ENCODE results near the gene PPP1R3E. TPM values are rescaled to one million over a fixed set of nuclear protein-coding genes. Genes with fewer than 3 reads are reported as not detected.

Gene PPP1R3E
- total and polyA plus RNA-seq, 2 of the 13 experiments (the other 11 are each of a cell fraction or from before 2014, with no cell fraction given) = 16.5 to 26.5 TPM

DNA sequence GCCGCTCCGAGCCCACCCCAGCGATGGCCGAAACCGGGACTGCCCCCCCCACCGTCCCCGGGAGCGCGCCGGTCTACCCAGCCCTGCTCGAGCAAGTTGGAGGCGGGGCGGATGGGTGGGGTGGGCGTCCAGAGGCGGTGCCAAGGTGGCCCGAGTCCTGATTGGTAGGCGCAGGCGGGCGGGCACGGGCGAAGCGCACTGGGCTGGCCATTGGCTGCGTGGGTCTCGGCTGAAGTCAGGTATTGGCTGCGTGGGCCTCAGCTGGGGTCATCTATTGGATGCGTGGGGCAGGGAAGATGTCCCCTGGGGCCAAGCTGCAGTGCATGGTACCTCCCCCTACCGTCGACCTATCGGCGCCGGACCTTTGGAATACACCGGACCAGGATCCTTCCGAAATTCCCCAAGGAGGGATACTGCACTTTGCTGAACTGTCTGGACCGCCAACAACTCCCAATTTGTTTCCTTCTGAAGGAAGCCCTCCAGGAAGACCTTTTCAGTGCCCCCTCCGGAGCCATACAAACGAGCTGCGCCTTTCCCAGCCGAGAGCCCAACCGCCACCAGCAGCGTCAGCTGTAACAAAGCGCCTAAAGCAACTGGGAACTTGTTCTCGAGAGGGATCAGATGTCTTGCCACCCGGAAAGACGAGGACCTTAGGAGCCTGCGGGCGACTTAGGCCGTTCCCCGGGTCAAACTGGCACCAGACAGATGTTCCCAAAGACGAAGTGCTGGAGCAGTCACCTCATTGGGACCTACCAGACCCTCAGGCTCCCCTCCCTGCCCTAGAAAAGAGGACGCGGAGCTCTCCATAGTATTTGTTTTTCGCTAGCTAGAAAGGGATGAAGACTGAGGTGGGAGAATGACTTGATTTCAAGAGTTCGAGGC is 16.4 kb downstream of the PPP1R3E start, which contains the start of gene HOMEZ (continued):
- TF ChIP-seq, protein P1, sequence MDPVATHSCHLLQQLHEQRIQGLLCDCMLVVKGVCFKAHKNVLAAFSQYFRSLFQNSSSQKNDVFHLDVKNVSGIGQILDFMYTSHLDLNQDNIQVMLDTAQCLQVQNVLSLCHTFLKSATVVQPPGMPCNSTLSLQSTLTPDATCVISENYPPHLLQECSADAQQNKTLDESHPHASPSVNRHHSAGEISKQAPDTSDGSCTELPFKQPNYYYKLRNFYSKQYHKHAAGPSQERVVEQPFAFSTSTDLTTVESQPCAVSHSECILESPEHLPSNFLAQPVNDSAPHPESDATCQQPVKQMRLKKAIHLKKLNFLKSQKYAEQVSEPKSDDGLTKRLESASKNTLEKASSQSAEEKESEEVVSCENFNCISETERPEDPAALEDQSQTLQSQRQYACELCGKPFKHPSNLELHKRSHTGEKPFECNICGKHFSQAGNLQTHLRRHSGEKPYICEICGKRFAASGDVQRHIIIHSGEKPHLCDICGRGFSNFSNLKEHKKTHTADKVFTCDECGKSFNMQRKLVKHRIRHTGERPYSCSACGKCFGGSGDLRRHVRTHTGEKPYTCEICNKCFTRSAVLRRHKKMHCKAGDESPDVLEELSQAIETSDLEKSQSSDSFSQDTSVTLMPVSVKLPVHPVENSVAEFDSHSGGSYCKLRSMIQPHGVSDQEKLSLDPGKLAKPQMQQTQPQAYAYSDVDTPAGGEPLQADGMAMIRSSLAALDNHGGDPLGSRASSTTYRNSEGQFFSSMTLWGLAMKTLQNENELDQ (CRISPR knock-in tag; IDR thresholded peaks at IDR 0.05; ENCODE audit: borderline replicate concordance) = 0 out of 2 replicates have a peak, but pooled peaks have one; percentile 93
- TF ChIP-seq STAT5B (CRISPR knock-in tag; IDR thresholded peaks at IDR 0.05) (peak; percentile 70; the same call in 1 of the 2 replicates), ELF3 (CRISPR knock-in tag; IDR thresholded peaks at IDR 0.05) (peak; percentile 56; the same call in 1 of the 2 replicates), GATA4 (IDR thresholded peaks at IDR 0.05; ENCODE audit: borderline replicate concordance, low read depth) (peak; percentile 83), KLF11 (CRISPR knock-in tag; IDR thresholded peaks at IDR 0.05) (0 out of 2 replicates have a peak, but pooled peaks have one; percentile 43), PAX8 (CRISPR knock-in tag; IDR thresholded peaks at IDR 0.05; ENCODE audit: borderline replicate concordance) (0 out of 2 replicates have a peak, but pooled peaks have one; percentile 58), RBM39 (IDR thresholded peaks at IDR 0.05; ENCODE audit: low read depth, low read length, poor library complexity, severe bottlenecking) (peak; percentile 97), JUND (CRISPR knock-in tag; IDR thresholded peaks at IDR 0.05) (no peak), ZNF629 (CRISPR knock-in tag; conservative IDR thresholded peaks at IDR 0.05) (peak; percentile 81), TCF7 (IDR thresholded peaks at IDR 0.05; ENCODE audit: low read depth) (no peak), ZNF3 (CRISPR knock-in tag; IDR thresholded peaks at IDR 0.05) (peak; percentile 48), ZNF468 (CRISPR knock-in tag; IDR thresholded peaks at IDR 0.05) (no peak), KDM4B (CRISPR knock-in tag; IDR thresholded peaks at IDR 0.05) (peak; percentile 64), NKX3-1 (CRISPR knock-in tag; IDR thresholded peaks at IDR 0.05) (peak; percentile 72; the same call in 1 of the 2 replicates), KLF12 (CRISPR knock-in tag; IDR thresholded peaks at IDR 0.05; ENCODE audit: borderline replicate concordance) (peak; percentile 92), ZNF75D (CRISPR knock-in tag; IDR thresholded peaks at IDR 0.05; ENCODE audit: borderline replicate concordance) (no peak), ZNF598 (CRISPR knock-in tag; IDR thresholded peaks at IDR 0.05; ENCODE audit: borderline replicate concordance) (peak; percentile 100), PCBP1 (IDR thresholded peaks at IDR 0.05; ENCODE audit: borderline replicate concordance, low read depth, low read length) (peak; percentile 99), ZNF496 (CRISPR knock-in tag; IDR thresholded peaks at IDR 0.05; ENCODE audit: insufficient replicate concordance) (no peak), ZFYVE20 (CRISPR knock-in tag; IDR thresholded peaks at IDR 0.05; ENCODE audit: borderline replicate concordance, low read depth) (0 out of 2 replicates have a peak, but pooled peaks have one; percentile 44), ZNF775 (CRISPR knock-in tag; IDR thresholded peaks at IDR 0.05; ENCODE audit: borderline replicate concordance) (peak; percentile 94; the same call in 1 of the 2 replicates)
- TF ChIP-seq, protein P2, sequence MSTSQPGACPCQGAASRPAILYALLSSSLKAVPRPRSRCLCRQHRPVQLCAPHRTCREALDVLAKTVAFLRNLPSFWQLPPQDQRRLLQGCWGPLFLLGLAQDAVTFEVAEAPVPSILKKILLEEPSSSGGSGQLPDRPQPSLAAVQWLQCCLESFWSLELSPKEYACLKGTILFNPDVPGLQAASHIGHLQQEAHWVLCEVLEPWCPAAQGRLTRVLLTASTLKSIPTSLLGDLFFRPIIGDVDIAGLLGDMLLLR (CRISPR knock-in tag; IDR thresholded peaks at IDR 0.05) = peak; percentile 91
- TF ChIP-seq, protein P3, sequence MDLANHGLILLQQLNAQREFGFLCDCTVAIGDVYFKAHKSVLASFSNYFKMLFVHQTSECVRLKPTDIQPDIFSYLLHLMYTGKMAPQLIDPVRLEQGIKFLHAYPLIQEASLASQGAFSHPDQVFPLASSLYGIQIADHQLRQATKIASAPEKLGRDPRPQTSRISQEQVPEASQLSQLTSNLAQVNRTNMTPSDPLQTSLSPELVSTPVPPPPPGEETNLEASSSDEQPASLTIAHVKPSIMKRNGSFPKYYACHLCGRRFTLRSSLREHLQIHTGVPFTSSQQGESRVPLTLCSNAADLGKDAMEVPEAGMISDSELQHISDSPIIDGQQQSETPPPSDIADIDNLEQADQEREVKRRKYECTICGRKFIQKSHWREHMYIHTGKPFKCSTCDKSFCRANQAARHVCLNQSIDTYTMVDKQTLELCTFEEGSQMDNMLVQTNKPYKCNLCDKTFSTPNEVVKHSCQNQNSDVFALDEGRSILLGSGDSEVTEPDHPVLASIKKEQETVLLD (CRISPR knock-in tag; IDR thresholded peaks at IDR 0.05; ENCODE audit: low read depth) = peak; percentile 99
- TF ChIP-seq, protein P4, sequence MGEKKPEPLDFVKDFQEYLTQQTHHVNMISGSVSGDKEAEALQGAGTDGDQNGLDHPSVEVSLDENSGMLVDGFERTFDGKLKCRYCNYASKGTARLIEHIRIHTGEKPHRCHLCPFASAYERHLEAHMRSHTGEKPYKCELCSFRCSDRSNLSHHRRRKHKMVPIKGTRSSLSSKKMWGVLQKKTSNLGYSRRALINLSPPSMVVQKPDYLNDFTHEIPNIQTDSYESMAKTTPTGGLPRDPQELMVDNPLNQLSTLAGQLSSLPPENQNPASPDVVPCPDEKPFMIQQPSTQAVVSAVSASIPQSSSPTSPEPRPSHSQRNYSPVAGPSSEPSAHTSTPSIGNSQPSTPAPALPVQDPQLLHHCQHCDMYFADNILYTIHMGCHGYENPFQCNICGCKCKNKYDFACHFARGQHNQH (CRISPR knock-in tag; IDR thresholded peaks at IDR 0.05) = peak; percentile 91
